Dendritic cell treated with granulocyte-macrophage colony-stimulating factor and Interleukin-4, amounts not matched to agents 40 ng/mL and 50 ng/mL, for 4 days (primary cell): Measurements from ENCODE around the gene SMG6.
"Not testable (repeated sequence)": the region's sequence is repeated elsewhere in the genome, so short reads cannot be mapped to it uniquely, and the experiment has no call there.

Source experiments
- H3K27ac Mint-ChIP-seq: one replicate; pipeline ENCODE4 v1.8.0; 2022; ENCODE audit warnings: mild to moderate bottlenecking, mixed read lengths
- H3K27me3 Mint-ChIP-seq: one replicate; pipeline ENCODE4 v1.8.0; 2022; ENCODE audit warnings: mild to moderate bottlenecking, mixed read lengths
- H3K36me3 Mint-ChIP-seq: one replicate; pipeline ENCODE4 v1.8.0; 2022; ENCODE audit warnings: low read depth, mixed read lengths
- H3K4me1 Mint-ChIP-seq: one replicate; pipeline ENCODE4 v1.8.0; 2022; ENCODE audit warnings: low read depth, mixed read lengths
- H3K4me3 Mint-ChIP-seq: one replicate; pipeline ENCODE4 v1.8.0; 2022; ENCODE audit warnings: mild to moderate bottlenecking, moderate library complexity, mixed read lengths
- H3K9me3 Mint-ChIP-seq: one replicate; pipeline ENCODE4 v1.8.0; 2022; ENCODE audit warnings: mixed read lengths
- intact Hi-C: fragments of 100-400 bp; cut with micrococcal nuclease; formaldehyde crosslinking; loops from one replicate; pipeline ENCODE4 v1.15.0; 2022

The SMG6 gene

DNA sequence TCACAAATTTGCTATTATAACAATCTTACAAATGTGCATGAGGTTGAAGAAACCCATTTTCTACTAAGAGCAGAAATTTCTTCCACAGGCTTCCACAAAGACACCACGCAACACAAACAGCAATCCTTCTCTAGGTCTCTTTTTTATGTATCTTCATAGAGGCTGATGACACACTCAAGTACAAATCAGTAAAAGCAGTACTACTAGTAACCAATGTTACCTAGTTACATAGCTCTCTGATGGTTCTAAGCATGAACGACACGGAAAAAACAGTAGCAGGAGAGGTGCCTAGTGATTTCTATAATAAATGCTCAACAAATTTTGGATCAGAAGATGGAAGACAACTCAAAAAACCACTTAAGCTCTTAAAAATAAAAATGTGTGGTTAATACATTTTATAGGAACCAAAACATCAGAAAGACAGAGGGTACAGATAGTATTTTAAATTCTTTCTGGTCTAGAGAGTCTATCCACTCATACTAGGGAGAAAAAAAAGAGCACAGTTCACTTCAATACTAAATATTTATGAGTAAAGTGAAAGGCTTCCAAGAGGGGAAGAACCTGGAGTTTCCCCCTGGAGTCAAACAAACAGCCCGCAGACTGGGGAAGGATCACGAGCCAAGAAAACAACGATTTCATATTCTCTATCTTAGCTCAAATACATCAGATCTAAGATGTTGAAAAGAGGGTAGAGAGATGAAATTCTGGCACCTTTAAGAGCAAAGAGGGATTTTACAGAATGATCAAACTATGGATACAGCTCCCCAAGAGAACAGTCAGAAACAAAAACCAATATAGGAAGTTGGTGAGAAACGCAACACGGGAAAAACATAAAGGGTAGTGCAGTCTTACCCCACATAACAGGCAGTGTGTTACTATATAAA is 40.2 kb downstream of the SMG6 start:
- Mint-ChIP-seq H3K4me3 (no peak overlapping the region), H3K4me1 (peaks cover 10% of the 10 kb centered on the region), H3K27ac (no peak overlapping the region), H3K36me3 (peaks cover 39% of the 10 kb centered on the region), H3K27me3 (no peaks in the 10 kb centered on the region), H3K9me3 (no peaks in the 10 kb centered on the region)
- intact Hi-C loops = no loop called here

DNA sequence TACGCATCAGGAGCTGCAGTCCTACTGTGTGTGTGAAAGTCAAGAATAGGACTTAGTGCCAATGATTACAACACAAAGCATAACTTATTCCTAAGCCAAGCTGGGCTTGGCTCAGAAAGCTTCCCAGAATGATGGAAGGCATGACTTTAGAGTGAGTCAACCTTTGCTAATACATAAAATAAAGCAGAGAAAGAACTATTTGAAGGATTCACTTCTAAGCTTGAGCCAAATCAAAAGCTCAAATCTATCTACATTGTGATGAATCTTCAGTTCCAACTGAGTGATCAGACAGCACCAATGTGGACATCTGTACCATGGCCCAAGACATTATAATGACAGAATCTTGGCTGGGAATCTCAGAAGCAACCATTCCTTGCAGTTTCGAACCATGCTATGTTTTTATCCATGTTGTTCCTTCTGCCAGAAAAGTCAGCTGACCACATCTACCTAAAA is 41.4 kb downstream of the SMG6 start:
- no peaks in the 10 kb centered on the region for H3K27me3 Mint-ChIP-seq
- H3K4me1 Mint-ChIP-seq = peaks cover 10% of the 10 kb centered on the region
- peaks cover 46% of the 10 kb centered on the region for H3K36me3 Mint-ChIP-seq
- no peak overlapping the region for H3K27ac Mint-ChIP-seq
- H3K9me3 Mint-ChIP-seq = no peaks in the 10 kb centered on the region
- no peak overlapping the region for H3K4me3 Mint-ChIP-seq
- intact Hi-C loops = no loop called here

DNA sequence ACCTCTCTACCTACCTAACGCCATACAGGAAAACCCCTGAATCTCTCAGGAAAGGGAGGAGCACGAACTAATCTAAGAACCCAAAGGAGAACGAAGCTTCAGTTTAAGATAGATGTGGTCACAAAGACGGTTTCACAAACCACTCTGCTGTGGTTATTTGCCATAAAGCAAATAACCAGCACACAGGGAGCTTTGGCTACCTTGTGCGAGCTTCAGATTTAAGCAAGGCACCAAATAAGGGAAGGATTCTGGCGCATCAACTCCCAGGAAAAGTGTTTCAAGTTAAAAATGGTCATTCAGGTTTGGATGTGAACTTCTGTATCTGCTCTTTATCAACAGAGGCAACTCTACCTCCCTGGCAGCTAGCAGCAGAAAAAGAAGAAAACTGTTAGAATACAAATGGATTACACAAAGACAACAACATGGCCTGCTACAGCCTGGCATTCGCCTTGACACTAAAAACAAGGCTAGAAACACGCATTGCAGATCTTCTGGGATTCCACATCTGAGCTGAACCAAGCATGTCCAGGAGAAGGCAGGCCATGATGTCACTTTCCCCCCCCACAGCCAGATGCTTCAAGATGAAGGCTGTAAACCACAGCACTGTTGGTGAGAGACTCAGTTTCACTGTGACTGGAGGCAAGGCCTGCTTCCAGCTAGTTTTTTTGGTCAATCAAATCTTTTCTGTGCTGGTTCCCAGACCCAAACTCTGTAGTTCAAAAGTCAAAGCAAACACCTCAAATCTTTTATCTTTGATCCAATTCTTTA is 43.6 kb downstream of the SMG6 start:
- Mint-ChIP-seq H3K27ac (no peak overlapping the region), H3K4me1 (no peaks in the 10 kb centered on the region), H3K36me3 (peaks cover 47% of the 10 kb centered on the region), H3K27me3 (no peaks in the 10 kb centered on the region), H3K4me3 (no peak overlapping the region), H3K9me3 (no peaks in the 10 kb centered on the region)
- intact Hi-C loops = no loop called here

DNA sequence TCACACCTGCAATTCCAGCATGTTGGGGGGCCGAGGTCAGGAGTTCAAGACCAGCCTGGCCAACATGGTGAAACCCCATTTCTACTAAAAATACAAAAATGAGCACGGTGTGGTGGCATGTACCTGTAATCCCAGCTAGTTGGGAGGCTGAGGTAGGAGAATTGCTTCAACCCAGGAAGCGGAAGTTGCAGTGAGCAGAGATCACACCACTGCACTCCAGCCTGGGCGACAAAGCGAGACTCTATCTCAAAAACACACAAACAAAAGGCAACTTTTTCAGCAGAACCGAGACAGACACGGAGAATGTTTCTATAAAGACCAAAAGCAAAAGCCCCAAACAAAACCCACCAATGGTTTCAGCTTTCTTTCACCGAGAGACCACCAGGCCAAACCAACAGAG is 44.8 kb downstream of the SMG6 start:
- H3K27ac Mint-ChIP-seq, H3K9me3 Mint-ChIP-seq, H3K27me3 Mint-ChIP-seq, intact Hi-C loops, H3K4me3 Mint-ChIP-seq, H3K4me1 Mint-ChIP-seq: not testable (repeated sequence)
- peaks cover 58% of the 10 kb centered on the region for H3K36me3 Mint-ChIP-seq

DNA sequence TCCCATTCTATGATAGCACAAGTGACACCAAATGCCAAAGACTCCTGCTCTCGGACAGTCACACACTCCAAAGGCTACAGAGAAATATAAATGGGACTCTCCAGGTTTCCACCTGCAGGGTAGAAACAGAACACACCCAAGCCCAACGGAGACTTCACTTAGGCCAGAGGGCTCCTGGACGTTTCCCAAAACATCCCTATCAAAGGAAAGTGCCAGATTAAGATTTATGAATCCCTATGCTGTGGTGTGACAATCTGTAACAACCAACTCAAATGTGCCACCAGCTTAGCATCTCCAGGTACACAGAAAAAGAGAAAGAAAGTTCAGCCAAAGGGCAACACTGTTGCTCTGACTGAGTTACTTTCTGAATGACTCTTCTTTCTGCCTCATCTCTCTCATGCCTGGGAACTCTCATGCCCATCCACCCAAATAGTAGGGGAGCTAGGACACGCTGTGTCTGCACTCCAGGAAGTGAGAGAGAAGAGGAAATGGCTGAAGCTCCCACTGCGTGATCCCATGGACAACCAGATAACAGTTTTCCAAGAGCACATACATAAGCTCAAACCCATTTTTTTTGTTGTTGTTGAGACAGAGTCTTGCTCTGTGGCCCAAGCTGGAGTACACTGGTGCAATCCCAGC is 49.7 kb downstream of the SMG6 start:
- peaks cover 87% of the 10 kb centered on the region for H3K36me3 Mint-ChIP-seq
- no peaks in the 10 kb centered on the region for H3K9me3 Mint-ChIP-seq
- no peak overlapping the region for H3K4me3 Mint-ChIP-seq
- H3K27me3 Mint-ChIP-seq = no peaks in the 10 kb centered on the region
- intact Hi-C loops = no loop called here
- no peaks in the 10 kb centered on the region for H3K4me1 Mint-ChIP-seq
- H3K27ac Mint-ChIP-seq = no peak overlapping the region

DNA sequence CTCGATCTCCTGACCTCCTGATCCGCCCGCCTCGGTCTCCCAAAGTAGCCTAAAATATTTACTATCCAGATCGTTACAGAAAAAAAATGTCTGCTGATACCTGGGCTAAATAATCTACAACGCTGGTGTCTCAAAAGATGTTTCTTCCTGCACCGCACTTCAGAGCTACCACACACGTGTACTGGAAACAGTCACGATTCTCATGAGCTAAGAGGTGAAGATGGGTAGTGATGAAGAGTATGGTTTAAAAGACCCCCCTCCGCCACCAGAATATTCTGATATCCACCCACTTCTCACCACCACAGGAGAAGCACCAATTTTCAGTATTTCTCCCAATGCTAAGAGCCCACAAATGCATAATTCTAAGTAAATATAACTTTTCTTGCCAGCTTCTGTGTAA is 50.2 kb downstream of the SMG6 start:
- intact Hi-C loops = no loop called here
- H3K36me3 Mint-ChIP-seq = peaks cover 88% of the 10 kb centered on the region
- H3K27me3 Mint-ChIP-seq = no peaks in the 10 kb centered on the region
- no peak overlapping the region for H3K27ac Mint-ChIP-seq
- H3K9me3 Mint-ChIP-seq = no peaks in the 10 kb centered on the region
- no peaks in the 10 kb centered on the region for H3K4me1 Mint-ChIP-seq
- H3K4me3 Mint-ChIP-seq = no peak overlapping the region

DNA sequence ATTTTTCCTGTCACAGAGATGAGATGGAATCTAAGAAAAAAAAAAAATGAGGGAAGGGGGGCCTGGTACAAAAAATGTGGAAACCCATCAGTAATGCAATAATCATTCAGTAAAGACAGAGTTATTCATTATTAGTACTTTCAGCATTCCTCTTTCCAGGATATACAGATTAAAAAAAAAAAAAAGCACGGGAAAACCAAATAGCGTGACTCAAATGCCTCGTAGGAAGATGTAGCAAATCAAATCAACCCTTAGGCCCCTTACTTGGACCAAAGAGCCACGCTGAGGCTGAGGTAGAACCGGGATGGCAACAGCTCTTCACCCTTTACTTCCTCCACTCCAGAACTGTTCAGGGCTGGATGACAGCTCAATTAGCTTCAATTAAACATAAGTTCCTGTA is 52.5 kb downstream of the SMG6 start:
- H3K36me3 Mint-ChIP-seq = peaks cover 79% of the 10 kb centered on the region
- H3K4me1 Mint-ChIP-seq = no peaks in the 10 kb centered on the region
- H3K9me3 Mint-ChIP-seq = no peaks in the 10 kb centered on the region
- no peaks in the 10 kb centered on the region for H3K27me3 Mint-ChIP-seq
- H3K4me3 Mint-ChIP-seq = no peak overlapping the region
- H3K27ac Mint-ChIP-seq = no peak overlapping the region
- intact Hi-C loops = no loop called here

DNA sequence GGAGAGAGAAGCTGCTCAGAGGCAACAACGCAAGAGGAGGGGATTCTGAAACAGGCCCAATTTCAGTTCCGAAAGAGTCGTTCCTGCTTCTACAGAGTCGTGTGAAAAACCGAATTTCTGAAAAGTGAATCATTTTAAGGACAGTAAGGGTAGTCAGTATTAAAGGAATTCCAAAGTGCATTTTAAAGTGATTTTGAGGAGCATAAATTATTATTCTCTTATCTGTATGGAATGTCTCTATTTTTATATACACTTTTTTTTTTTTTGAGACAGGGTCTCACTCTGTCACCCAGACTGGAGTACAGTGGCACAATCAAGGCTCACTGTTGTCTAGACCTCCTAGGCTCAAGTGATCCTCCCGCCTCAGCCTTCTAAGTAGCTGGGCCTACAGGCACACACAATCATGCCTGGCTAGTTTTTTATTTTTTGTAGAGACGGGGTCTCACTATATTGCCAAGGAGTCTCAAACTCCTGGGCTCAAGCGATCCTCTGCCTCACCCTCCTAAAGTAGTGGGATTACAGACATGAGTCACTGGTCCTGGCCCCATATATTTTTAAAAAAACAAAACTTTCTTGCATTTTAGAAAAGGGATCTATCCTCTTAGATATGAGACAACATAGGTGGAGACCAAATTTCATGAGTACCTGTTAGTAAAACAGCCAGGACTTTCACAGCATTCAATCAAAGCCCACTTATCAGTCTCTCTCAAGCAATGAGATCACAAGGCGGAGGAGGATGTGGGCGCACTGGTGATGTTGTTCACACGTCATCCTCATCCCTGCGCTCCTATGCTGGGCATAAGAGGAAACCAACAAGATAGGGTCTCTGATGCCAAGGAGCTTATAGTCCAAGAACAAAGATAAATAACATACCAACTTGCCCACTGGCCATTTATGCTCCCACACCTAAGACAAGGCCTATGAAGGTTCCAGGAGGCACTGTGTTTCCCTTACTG is 53.2 kb downstream of the SMG6 start:
- intact Hi-C loops = no loop called here

DNA sequence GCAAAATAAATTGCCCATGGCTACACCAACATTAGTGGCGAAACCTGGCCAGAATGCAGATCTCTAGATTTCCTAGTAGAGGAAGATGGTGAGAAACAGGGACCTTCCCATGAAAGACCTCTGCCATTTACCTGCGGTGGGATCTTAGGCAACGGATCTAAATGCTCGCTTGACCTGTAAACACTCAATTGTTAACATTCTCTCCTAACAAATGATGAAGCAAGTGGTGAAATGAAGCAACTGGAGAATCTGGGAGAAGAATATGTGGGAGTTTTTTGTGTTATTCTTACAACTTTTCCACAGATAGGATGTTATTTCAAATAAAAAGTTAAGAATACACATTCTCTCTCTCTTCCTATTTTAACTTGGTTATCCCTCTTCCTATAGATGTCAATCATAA is 56.6 kb downstream of the SMG6 start:
- H3K4me3 Mint-ChIP-seq = no peak overlapping the region
- no peaks in the 10 kb centered on the region for H3K4me1 Mint-ChIP-seq
- H3K9me3 Mint-ChIP-seq = no peaks in the 10 kb centered on the region
- H3K36me3 Mint-ChIP-seq = peaks cover 65% of the 10 kb centered on the region
- no peak overlapping the region for H3K27ac Mint-ChIP-seq
- intact Hi-C loops = no loop called here
- H3K27me3 Mint-ChIP-seq = no peaks in the 10 kb centered on the region

More for the DNA sequence above, 53.2 kb downstream of the SMG6 start:
- Mint-ChIP-seq H3K4me1 (no peaks in the 10 kb centered on the region), H3K4me3 (no peak overlapping the region), H3K27ac (no peak overlapping the region), H3K9me3 (no peaks in the 10 kb centered on the region), H3K27me3 (no peaks in the 10 kb centered on the region), H3K36me3 (peaks cover 73% of the 10 kb centered on the region)

DNA sequence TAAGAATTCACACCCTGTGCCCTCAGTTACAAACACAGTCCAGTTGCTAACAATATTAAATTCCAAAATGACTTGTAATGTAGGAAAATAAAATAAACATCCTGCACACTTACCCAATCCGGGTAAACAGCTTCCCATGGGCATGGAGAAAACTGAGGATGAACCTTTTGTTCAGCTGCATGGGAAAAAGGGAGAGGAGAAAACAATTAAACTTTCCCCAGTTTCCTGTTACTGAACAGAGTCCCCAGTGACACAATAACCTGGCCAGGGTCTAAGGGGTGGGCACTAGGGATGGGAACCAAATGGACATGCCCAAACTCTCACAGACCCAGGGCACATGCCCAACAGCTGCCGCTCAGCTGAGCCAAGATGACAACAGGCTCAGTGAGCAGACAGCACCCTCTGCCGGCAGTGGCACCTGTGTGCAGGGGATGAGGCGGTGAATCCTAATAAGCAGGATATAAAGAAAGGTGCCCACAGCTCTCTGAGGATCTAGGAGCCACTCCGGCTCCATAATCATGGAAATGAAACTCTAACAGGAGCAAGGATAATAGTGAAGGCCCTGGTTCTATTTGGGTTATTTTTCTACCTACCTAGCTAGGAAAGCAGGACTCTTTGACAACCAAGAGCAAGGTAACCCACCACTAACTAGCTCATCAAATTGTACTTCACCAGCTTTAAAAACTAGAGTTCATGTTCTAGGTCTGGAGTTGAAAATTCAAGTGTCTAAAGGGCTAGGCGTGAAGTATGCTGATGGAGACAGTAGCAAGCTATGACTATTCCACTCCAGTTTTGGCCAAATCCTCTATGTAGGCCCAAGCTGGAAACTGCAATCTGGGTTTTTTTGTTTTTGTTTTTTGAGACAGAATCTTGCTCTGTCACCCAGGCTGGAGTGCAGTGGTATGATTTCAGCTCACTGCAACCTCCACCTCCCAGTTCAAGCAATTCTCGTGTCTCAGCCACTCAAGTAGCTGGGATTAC is 58.8 kb downstream of the SMG6 start:
- no peaks in the 10 kb centered on the region for H3K9me3 Mint-ChIP-seq
- H3K27me3 Mint-ChIP-seq = no peaks in the 10 kb centered on the region
- no peak overlapping the region for H3K27ac Mint-ChIP-seq
- no peak overlapping the region for H3K4me3 Mint-ChIP-seq
- intact Hi-C loops = loop anchor here (1.0 kb wide), 1 partner anchor 191 kb away; no protein-coding TSS in a partner anchor
- H3K4me1 Mint-ChIP-seq = no peaks in the 10 kb centered on the region
- H3K36me3 Mint-ChIP-seq = peaks cover 63% of the 10 kb centered on the region

DNA sequence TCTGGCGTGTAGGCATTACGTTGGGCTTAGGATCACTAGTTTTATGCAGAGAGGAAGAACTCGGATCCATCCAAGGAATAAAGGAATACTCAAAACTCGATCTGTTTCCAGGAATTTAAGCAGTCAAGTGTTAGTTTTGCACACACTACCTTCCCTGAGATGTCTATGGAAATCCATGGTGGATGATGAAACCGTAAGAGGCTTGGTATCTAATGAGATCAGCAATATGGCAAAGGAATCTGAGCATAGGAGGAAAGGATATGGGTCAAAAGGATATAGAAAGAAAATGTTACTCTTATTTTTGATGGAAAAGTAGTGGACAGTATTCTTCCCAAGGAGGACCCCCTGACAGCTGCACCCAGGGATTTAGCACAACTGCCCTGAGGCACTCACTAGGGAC is 59.6 kb downstream of the SMG6 start:
- no peak overlapping the region for H3K4me3 Mint-ChIP-seq
- H3K36me3 Mint-ChIP-seq = peaks cover 57% of the 10 kb centered on the region
- no peaks in the 10 kb centered on the region for H3K9me3 Mint-ChIP-seq
- H3K27me3 Mint-ChIP-seq = no peaks in the 10 kb centered on the region
- H3K27ac Mint-ChIP-seq = no peak overlapping the region
- H3K4me1 Mint-ChIP-seq = no peaks in the 10 kb centered on the region
- intact Hi-C loops = loop anchor here (1.0 kb wide), 1 partner anchor 190 kb away; no protein-coding TSS in a partner anchor

DNA sequence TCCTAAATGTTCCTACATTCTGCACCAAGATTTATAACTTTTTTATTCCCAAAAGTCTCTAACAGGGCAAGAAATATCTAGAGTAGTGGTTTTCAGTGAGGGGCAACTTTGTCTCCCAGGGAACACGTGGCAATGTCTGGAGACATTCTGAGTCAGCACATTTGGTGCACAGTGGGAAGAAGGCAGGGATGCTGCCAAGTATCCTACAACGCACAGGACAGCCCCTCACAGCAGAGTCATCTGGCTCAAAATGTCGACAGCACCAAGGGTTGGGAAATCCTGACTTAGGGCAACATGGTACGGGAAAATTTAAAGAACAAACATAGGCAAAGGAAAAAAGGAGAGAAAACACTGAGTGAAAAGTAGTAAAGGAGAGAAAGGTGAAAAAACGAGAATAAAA is 61.8 kb downstream of the SMG6 start:
- Mint-ChIP-seq H3K9me3 (no peaks in the 10 kb centered on the region), H3K27ac (no peak overlapping the region), H3K36me3 (peaks cover 65% of the 10 kb centered on the region), H3K27me3 (no peaks in the 10 kb centered on the region), H3K4me3 (no peak overlapping the region), H3K4me1 (no peaks in the 10 kb centered on the region)
- intact Hi-C loops = no loop called here
